Measurements from ENCODE around the gene CYP26B1. TPM values are rescaled to one million over a fixed set of nuclear protein-coding genes. Genes with fewer than 3 reads are reported as not detected.
A peak's percentile ranks its signal among the peaks of the same experiment; 100 is the strongest.

Gene CYP26B1
- total RNA-seq, 1 donor from 2014 or later, result 1.5 TPM

GRCh38 chr2:72136933-72137497 lies 10.6 kb downstream of the CYP26B1 start:
- DNase-seq, result no peak
- Histone ChIP-seq H3K27me3 (ENCODE audit: low read depth) (peaks cover 11% of the 10 kb centered on the region), H3K4me3 (no peak overlapping the region), H3K9me3 (replicated peaks) (no peaks in the 10 kb centered on the region), H3K36me3 (no peaks in the 10 kb centered on the region), H3K27ac (replicated peaks) (no peak overlapping the region), H3K4me1 (peaks cover 25% of the 10 kb centered on the region)
- intact Hi-C loops (cut with micrococcal nuclease), result no loop called here
- TF ChIP-seq CTCF (IDR thresholded peaks at IDR 0.05; ENCODE audit: borderline replicate concordance), result no peak

- no peak overlapping the region for H3K27ac ChIP-seq (replicated peaks)
- DNase-seq, result peak; percentile 10
- H3K4me3 ChIP-seq, result no peak overlapping the region
- H3K4me1 ChIP-seq, result peaks cover 24% of the 10 kb centered on the region
- H3K27me3 ChIP-seq (ENCODE audit: low read depth), result peaks cover 17% of the 10 kb centered on the region
- H3K9me3 ChIP-seq (replicated peaks), result no peaks in the 10 kb centered on the region
- no peak for TF ChIP-seq CTCF (IDR thresholded peaks at IDR 0.05; ENCODE audit: borderline replicate concordance)
- intact Hi-C loops (cut with micrococcal nuclease), result no loop called here
- H3K36me3 ChIP-seq, result no peaks in the 10 kb centered on the region
Measured at GRCh38 chr2:72136331-72136730, 11.3 kb downstream of the CYP26B1 start.

- Histone ChIP-seq H3K4me1 (peaks cover 24% of the 10 kb centered on the region), H3K36me3 (no peaks in the 10 kb centered on the region), H3K4me3 (no peak overlapping the region), H3K27me3 (ENCODE audit: low read depth) (peaks cover 22% of the 10 kb centered on the region), H3K27ac (replicated peaks) (no peak overlapping the region), H3K9me3 (replicated peaks) (no peaks in the 10 kb centered on the region)
- intact Hi-C loops (cut with micrococcal nuclease), result no loop called here
- peak; percentile 9 for DNase-seq
- no peak for TF ChIP-seq CTCF (IDR thresholded peaks at IDR 0.05; ENCODE audit: borderline replicate concordance)
Measured at GRCh38 chr2:72135921-72136320, 11.7 kb downstream of the CYP26B1 start.

- H3K4me1 ChIP-seq, result peaks cover 24% of the 10 kb centered on the region
- TF ChIP-seq CTCF (IDR thresholded peaks at IDR 0.05; ENCODE audit: borderline replicate concordance), result no peak
- no peak overlapping the region for H3K4me3 ChIP-seq
- peaks cover 25% of the 10 kb centered on the region for H3K27me3 ChIP-seq (ENCODE audit: low read depth)
- DNase-seq, result peak; percentile 8
- no peaks in the 10 kb centered on the region for H3K9me3 ChIP-seq (replicated peaks)
- intact Hi-C loops (cut with micrococcal nuclease), result no loop called here
- no peak overlapping the region for H3K27ac ChIP-seq (replicated peaks)
- no peaks in the 10 kb centered on the region for H3K36me3 ChIP-seq
Measured at GRCh38 chr2:72134997-72135800, 12.5 kb downstream of the CYP26B1 start.

- TF ChIP-seq CTCF (IDR thresholded peaks at IDR 0.05; ENCODE audit: borderline replicate concordance), result no peak
- Histone ChIP-seq H3K4me1 (peaks cover 24% of the 10 kb centered on the region), H3K36me3 (no peaks in the 10 kb centered on the region), H3K9me3 (replicated peaks) (no peaks in the 10 kb centered on the region), H3K27me3 (ENCODE audit: low read depth) (peaks cover 25% of the 10 kb centered on the region), H3K4me3 (no peak overlapping the region), H3K27ac (replicated peaks) (no peak overlapping the region)
- DNase-seq, result no peak
- intact Hi-C loops (cut with micrococcal nuclease), result no loop called here
Measured at GRCh38 chr2:72134408-72134996, 13.2 kb downstream of the CYP26B1 start.
